Measurements from ENCODE around the gene SLC35D1. TPM values are rescaled to one million over a fixed set of nuclear protein-coding genes. Genes with fewer than 3 reads are reported as not detected.

Gene SLC35D1
- polyA plus RNA-seq, 1 of the 3 experiments (the other 2 are of a cell fraction) = 4.8 TPM

DNA sequence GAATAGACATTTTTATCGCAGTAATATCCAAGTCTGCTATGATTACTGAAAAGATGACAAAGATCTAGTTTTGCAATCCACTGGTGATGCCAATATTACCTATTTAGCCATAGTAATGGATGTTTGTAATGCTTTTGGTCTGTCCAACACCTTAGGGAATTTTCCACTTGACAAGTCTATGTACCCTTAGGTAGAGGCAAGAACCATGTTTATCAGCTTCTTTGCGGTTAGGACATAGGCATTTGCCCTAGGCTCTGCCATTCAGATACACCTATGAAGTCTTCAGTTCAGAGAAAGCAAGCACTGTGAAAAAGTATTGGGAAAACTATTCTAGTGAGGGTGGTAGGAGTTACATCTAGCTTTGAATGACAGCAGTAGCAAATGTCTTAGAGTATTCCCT is 40.2 kb upstream of the SLC35D1 start:
- no peaks in the 10 kb centered on the region for H4K20me1 ChIP-seq (ENCODE audit: insufficient read depth)
- no peak overlapping the region for H3K27ac ChIP-seq (ENCODE audit: low read depth in 2 of 2, low read length in 1 of 2)
- H3K4me2 ChIP-seq = no peak overlapping the region
- no peaks in the 10 kb centered on the region for H3K36me3 ChIP-seq (replicated peaks in 1 of 2; ENCODE audit: control insufficient read depth in 1 of 2, insufficient read depth in 2 of 2, low read length in 1 of 2)
- no peak overlapping the region for H2AFZ ChIP-seq (ENCODE audit: low read depth)
- H3K4me3 ChIP-seq (ENCODE audit: low read depth in 2 of 2, low read length in 1 of 2) = no peak overlapping the region
- no peaks in the 10 kb centered on the region for H3K9me2 ChIP-seq
- H3K27me3 ChIP-seq (ENCODE audit: insufficient read depth) = no peaks in the 10 kb centered on the region; the same call in 1 of the 2 replicates
- no peaks in the 10 kb centered on the region for H3K79me2 ChIP-seq (ENCODE audit: insufficient read depth)
- DNase-seq = no peak
- H3K4me1 ChIP-seq (ENCODE audit: control insufficient read depth in 1 of 2, insufficient read depth in 2 of 2, low read depth in 1 of 2, low read length in 1 of 2) = no peaks in the 10 kb centered on the region
- ChIA-PET CTCF (no interaction called here), POLR2A (no interaction called here)
- no peak overlapping the region for H3K9ac ChIP-seq
- 61% methylated on average over 2 of the region's 2 CpGs for WGBS (ENCODE audit: low lambda C conversion rate)
- H3F3A ChIP-seq (replicated peaks; ENCODE audit: insufficient read depth) = no peaks in the 10 kb centered on the region
- H3K9me3 ChIP-seq = no peaks in the 10 kb centered on the region
- TF ChIP-seq, protein P1, sequence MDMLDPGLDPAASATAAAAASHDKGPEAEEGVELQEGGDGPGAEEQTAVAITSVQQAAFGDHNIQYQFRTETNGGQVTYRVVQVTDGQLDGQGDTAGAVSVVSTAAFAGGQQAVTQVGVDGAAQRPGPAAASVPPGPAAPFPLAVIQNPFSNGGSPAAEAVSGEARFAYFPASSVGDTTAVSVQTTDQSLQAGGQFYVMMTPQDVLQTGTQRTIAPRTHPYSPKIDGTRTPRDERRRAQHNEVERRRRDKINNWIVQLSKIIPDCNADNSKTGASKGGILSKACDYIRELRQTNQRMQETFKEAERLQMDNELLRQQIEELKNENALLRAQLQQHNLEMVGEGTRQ (IDR thresholded peaks at IDR 0.05; ENCODE audit: borderline replicate concordance, low read depth, low read length) = no peak
- TF ChIP-seq, protein P2, sequence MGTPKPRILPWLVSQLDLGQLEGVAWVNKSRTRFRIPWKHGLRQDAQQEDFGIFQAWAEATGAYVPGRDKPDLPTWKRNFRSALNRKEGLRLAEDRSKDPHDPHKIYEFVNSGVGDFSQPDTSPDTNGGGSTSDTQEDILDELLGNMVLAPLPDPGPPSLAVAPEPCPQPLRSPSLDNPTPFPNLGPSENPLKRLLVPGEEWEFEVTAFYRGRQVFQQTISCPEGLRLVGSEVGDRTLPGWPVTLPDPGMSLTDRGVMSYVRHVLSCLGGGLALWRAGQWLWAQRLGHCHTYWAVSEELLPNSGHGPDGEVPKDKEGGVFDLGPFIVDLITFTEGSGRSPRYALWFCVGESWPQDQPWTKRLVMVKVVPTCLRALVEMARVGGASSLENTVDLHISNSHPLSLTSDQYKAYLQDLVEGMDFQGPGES (IDR thresholded peaks at IDR 0.05; ENCODE audit: low read depth, low read length) = no peak
- TF ChIP-seq FOXJ3 (CRISPR knock-in tag; IDR thresholded peaks at IDR 0.05) (no peak), MEF2A (IDR thresholded peaks at IDR 0.05; ENCODE audit: borderline replicate concordance, low read depth) (no peak), TCF12 (IDR thresholded peaks at IDR 0.05) (no peak), RXRA (IDR thresholded peaks at IDR 0.05; ENCODE audit: borderline replicate concordance, low read depth) (no peak), PBX3 (IDR thresholded peaks at IDR 0.05) (no peak), FOXM1 (IDR thresholded peaks at IDR 0.05; ENCODE audit: low read depth) (no peak), NFIC (IDR thresholded peaks at IDR 0.05; ENCODE audit: borderline replicate concordance) (no peak), JUND (IDR thresholded peaks at IDR 0.05) (no peak), CHD2 (IDR thresholded peaks at IDR 0.05; ENCODE audit: low read length, partially characterized antibody) (no peak), GATA2 (CRISPR knock-in tag; IDR thresholded peaks at IDR 0.05) (no peak)
- TF ChIP-seq, protein P3, sequence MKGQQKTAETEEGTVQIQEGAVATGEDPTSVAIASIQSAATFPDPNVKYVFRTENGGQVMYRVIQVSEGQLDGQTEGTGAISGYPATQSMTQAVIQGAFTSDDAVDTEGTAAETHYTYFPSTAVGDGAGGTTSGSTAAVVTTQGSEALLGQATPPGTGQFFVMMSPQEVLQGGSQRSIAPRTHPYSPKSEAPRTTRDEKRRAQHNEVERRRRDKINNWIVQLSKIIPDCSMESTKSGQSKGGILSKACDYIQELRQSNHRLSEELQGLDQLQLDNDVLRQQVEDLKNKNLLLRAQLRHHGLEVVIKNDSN (IDR thresholded peaks at IDR 0.05; ENCODE audit: borderline replicate concordance, low read depth) = no peak

DNA sequence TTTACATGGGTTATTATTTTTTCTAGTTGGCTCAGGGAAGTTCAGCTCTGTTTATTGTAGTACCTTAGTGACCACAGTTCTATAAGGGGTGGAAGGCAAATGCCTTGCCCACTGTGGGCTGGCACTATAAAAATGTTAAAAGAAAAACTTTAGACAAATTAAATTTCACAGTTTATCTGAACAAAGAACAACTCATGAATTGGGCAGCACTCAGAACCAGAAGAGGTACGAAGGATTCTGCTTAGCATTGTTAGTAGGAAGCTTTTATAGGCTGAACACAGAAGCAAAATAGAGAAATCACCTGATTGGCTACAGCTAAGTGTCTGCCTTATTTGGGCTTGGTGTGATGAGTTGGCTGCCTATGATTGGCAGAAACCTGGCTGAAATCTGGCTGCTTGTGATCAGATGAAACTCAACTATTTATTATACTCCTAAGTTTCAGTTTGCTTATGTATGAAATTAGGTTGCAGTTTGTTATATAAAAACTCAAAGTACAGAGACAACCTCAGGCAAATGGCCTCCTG is 35.8 kb upstream of the SLC35D1 start:
- POLR2A ChIA-PET = no interaction called here
- DNase-seq = no peak
- H3K27ac ChIP-seq (ENCODE audit: low read depth in 2 of 2, low read length in 1 of 2) = no peak overlapping the region
- no peak overlapping the region for H3K4me3 ChIP-seq (ENCODE audit: low read depth in 2 of 2, low read length in 1 of 2)
- CTCF ChIA-PET = interaction anchor here (1.0 to 1.2 kb wide), 2 partner anchors 31 to 411 kb away, joined by 3 read pairs; no protein-coding TSS in a partner anchor
- H3K36me3 ChIP-seq (replicated peaks in 1 of 2; ENCODE audit: control insufficient read depth in 1 of 2, insufficient read depth in 2 of 2, low read length in 1 of 2) = no peaks in the 10 kb centered on the region
- H3K9me2 ChIP-seq = no peaks in the 10 kb centered on the region
- no peaks in the 10 kb centered on the region for H3K4me1 ChIP-seq (ENCODE audit: control insufficient read depth in 1 of 2, insufficient read depth in 2 of 2, low read depth in 1 of 2, low read length in 1 of 2)
- no peaks in the 10 kb centered on the region for H3K9me3 ChIP-seq
- 44% methylated on average over 1 of the region's 1 CpG for WGBS (ENCODE audit: low lambda C conversion rate)
- no peak overlapping the region for H2AFZ ChIP-seq (ENCODE audit: low read depth)
- H4K20me1 ChIP-seq (ENCODE audit: insufficient read depth) = no peaks in the 10 kb centered on the region
- H3K27me3 ChIP-seq (ENCODE audit: insufficient read depth) = no peaks in the 10 kb centered on the region
- H3F3A ChIP-seq (replicated peaks; ENCODE audit: insufficient read depth) = no peaks in the 10 kb centered on the region
- H3K79me2 ChIP-seq (ENCODE audit: insufficient read depth) = no peaks in the 10 kb centered on the region
- no peak overlapping the region for H3K4me2 ChIP-seq
- no peak overlapping the region for H3K9ac ChIP-seq
- TF ChIP-seq FOXM1 (IDR thresholded peaks at IDR 0.05; ENCODE audit: low read depth) = no peak
- no peak for TF ChIP-seq SMC3 (IDR thresholded peaks at IDR 0.05; ENCODE audit: low read depth, low read length)
- TF ChIP-seq, protein P4, sequence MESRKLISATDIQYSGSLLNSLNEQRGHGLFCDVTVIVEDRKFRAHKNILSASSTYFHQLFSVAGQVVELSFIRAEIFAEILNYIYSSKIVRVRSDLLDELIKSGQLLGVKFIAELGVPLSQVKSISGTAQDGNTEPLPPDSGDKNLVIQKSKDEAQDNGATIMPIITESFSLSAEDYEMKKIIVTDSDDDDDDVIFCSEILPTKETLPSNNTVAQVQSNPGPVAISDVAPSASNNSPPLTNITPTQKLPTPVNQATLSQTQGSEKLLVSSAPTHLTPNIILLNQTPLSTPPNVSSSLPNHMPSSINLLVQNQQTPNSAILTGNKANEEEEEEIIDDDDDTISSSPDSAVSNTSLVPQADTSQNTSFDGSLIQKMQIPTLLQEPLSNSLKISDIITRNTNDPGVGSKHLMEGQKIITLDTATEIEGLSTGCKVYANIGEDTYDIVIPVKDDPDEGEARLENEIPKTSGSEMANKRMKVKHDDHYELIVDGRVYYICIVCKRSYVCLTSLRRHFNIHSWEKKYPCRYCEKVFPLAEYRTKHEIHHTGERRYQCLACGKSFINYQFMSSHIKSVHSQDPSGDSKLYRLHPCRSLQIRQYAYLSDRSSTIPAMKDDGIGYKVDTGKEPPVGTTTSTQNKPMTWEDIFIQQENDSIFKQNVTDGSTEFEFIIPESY (IDR thresholded peaks at IDR 0.05; ENCODE audit: borderline replicate concordance, low read depth) = no peak
- no peak for TF ChIP-seq MXI1 (IDR thresholded peaks at IDR 0.05; ENCODE audit: low read depth, low read length)
- TF ChIP-seq JUND (IDR thresholded peaks at IDR 0.05) = no peak
- TF ChIP-seq, protein P3 (IDR thresholded peaks at IDR 0.05; ENCODE audit: borderline replicate concordance, low read depth) = no peak
- no peak for TF ChIP-seq RCOR1 (IDR thresholded peaks at IDR 0.05; ENCODE audit: low read length)
- TF ChIP-seq POLR2AphosphoS5 (IDR thresholded peaks at IDR 0.05; ENCODE audit: low read depth, low read length) = no peak
- TF ChIP-seq, protein P5, sequence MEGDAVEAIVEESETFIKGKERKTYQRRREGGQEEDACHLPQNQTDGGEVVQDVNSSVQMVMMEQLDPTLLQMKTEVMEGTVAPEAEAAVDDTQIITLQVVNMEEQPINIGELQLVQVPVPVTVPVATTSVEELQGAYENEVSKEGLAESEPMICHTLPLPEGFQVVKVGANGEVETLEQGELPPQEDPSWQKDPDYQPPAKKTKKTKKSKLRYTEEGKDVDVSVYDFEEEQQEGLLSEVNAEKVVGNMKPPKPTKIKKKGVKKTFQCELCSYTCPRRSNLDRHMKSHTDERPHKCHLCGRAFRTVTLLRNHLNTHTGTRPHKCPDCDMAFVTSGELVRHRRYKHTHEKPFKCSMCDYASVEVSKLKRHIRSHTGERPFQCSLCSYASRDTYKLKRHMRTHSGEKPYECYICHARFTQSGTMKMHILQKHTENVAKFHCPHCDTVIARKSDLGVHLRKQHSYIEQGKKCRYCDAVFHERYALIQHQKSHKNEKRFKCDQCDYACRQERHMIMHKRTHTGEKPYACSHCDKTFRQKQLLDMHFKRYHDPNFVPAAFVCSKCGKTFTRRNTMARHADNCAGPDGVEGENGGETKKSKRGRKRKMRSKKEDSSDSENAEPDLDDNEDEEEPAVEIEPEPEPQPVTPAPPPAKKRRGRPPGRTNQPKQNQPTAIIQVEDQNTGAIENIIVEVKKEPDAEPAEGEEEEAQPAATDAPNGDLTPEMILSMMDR (IDR thresholded peaks at IDR 0.05) = no peak
- TF ChIP-seq MEF2A (IDR thresholded peaks at IDR 0.05; ENCODE audit: borderline replicate concordance, low read depth) = no peak
